Measurements from ENCODE around the gene NRIP3.

- no peak for TF ChIP-seq CTCF (IDR thresholded peaks at IDR 0.05)
- no peak for TF ChIP-seq POLR2AphosphoS5 (IDR thresholded peaks at IDR 0.05)
- TF ChIP-seq POLR2A (IDR thresholded peaks at IDR 0.05): no peak
- TF ChIP-seq EP300 (IDR thresholded peaks at IDR 0.05): no peak
Observed at GRCh38 chr11:8989453-8989852, 14.3 kb downstream of the NRIP3 start.
